Vagina (tissue), 2 donors: ENCODE results near the gene KRT28. TPM values are rescaled to one million over a fixed set of nuclear protein-coding genes. Genes with fewer than 3 reads are reported as not detected.

Source experiments
- DNase-seq, 2 donors: peaks; one replicate each; pipeline ENCODE4 v3.0.0-alpha.2; 2017; ENCODE audit errors: extremely low spot score in 2 of 2
- H3K27ac ChIP-seq: fragments of 200-600 bp; sonication (generic); one replicate; pipeline ENCODE4 v1.5.1; 2019
- H3K27me3 ChIP-seq: fragments of 200-600 bp; sonication (generic); one replicate; pipeline ENCODE4 v1.5.1; 2019
- H3K36me3 ChIP-seq, 2 donors: fragments of 200-600 bp; sonication (generic); one replicate each; pipeline ENCODE4 v1.5.1; 2017 to 2019
- H3K4me1 ChIP-seq: fragments of 200-600 bp; sonication (generic); one replicate; pipeline ENCODE4 v1.5.1; 2019
- H3K4me3 ChIP-seq, 2 donors: fragments of 200-600 bp; sonication (generic); 1 replicate in 1 of 2; 2 replicates in 1 of 2; pipeline ENCODE4 v1.5.1; 2016 to 2019
- H3K9me3 ChIP-seq: fragments of 200-600 bp; sonication (generic); one replicate; pipeline ENCODE4 v1.5.1; 2019
- POLR2A ChIP-seq, 2 donors: fragments of 450-650 bp; IDR thresholded peaks; one replicate each; pipeline ENCODE4 v1.6.1; 2017; ENCODE audit warnings: antibody characterized with exemption in 2 of 2, mild to moderate bottlenecking in 2 of 2, moderate library complexity in 2 of 2
- POLR2AphosphoS5 ChIP-seq, 2 donors: sonication (generic); formaldehyde crosslinking; IDR thresholded peaks; one replicate each; pipeline ENCODE4 v1.9.0; 2017; ENCODE audit warnings: antibody characterized with exemption in 2 of 2, mild to moderate bottlenecking in 2 of 2, low read depth in 1 of 2; ENCODE audit not compliant: insufficient read depth in 1 of 2
- intact Hi-C: fragments of 100-400 bp; cut with DNase I; formaldehyde crosslinking; loops from one replicate; pipeline ENCODE4 v1.15.1; 2023
- total RNA-seq: library from RNA; depleted of rRNA; stranded (reverse); fragments of >200 nt; gene quantifications from one replicate; pipeline ENCODE4 v1.2.3, GENCODE V29; 2016
- TF ChIP-seq, protein P1 (sequence below), 3 experiments: fragments of 450-650 bp in 2 of 3; fragments of 200-600 bp in 1 of 3; sonication (generic) in 1 of 3; IDR thresholded peaks; one replicate each; pipeline ENCODE4 v1.5.1; 2017 to 2019; ENCODE audit warnings: antibody characterized with exemption in 3 of 3, mild to moderate bottlenecking in 2 of 3, moderate library complexity in 2 of 3

KRT28 gene
- total RNA-seq, 1 donor from 2014 or later = not detected

GRCh38 chr17:40841246-40841645 lies 41.5 kb upstream of the KRT28 start:
- H3K27me3 ChIP-seq = no peaks in the 10 kb centered on the region
- H3K4me1 ChIP-seq = no peaks in the 10 kb centered on the region
- no peaks in the 10 kb centered on the region for H3K9me3 ChIP-seq
- no peak for DNase-seq
- no peak overlapping the region for H3K4me3 ChIP-seq
- TF ChIP-seq POLR2A (IDR thresholded peaks at IDR 0.05) = no peak
- TF ChIP-seq, protein P1, sequence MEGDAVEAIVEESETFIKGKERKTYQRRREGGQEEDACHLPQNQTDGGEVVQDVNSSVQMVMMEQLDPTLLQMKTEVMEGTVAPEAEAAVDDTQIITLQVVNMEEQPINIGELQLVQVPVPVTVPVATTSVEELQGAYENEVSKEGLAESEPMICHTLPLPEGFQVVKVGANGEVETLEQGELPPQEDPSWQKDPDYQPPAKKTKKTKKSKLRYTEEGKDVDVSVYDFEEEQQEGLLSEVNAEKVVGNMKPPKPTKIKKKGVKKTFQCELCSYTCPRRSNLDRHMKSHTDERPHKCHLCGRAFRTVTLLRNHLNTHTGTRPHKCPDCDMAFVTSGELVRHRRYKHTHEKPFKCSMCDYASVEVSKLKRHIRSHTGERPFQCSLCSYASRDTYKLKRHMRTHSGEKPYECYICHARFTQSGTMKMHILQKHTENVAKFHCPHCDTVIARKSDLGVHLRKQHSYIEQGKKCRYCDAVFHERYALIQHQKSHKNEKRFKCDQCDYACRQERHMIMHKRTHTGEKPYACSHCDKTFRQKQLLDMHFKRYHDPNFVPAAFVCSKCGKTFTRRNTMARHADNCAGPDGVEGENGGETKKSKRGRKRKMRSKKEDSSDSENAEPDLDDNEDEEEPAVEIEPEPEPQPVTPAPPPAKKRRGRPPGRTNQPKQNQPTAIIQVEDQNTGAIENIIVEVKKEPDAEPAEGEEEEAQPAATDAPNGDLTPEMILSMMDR (IDR thresholded peaks at IDR 0.05) = no peak
- TF ChIP-seq POLR2AphosphoS5 (IDR thresholded peaks at IDR 0.05; ENCODE audit: insufficient read depth in 1 of 2, low read depth in 1 of 2) = no peak
- intact Hi-C loops = no loop called here
- H3K27ac ChIP-seq = no peak overlapping the region
- H3K36me3 ChIP-seq = no peaks in the 10 kb centered on the region

DNA sequence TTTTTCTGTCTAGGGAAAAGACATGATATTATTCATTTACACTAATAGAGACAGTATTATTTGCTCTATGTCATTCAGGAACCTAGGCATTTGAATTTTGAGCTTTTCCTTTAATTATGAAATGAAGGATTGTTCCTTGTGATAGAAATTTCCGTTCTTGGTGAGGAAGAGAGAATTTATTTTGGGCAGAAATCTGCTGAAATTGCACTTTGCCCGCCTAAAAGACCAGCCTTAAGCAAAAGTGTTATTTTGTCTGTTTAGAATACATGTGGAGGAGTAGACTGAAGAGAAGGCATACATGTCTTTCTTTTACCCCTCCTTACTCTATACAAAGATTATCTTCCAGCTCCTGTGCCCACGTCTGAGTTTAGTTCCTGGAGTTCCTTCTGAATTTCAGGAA lies 39.4 kb upstream of the KRT28 start:
- no peaks in the 10 kb centered on the region for H3K36me3 ChIP-seq
- intact Hi-C loops = no loop called here
- no peaks in the 10 kb centered on the region for H3K9me3 ChIP-seq
- TF ChIP-seq POLR2AphosphoS5 (IDR thresholded peaks at IDR 0.05; ENCODE audit: insufficient read depth in 1 of 2, low read depth in 1 of 2) (no peak), POLR2A (IDR thresholded peaks at IDR 0.05) (no peak)
- TF ChIP-seq, protein P1 (IDR thresholded peaks at IDR 0.05) = no peak
- H3K4me3 ChIP-seq = no peak overlapping the region
- H3K4me1 ChIP-seq = no peaks in the 10 kb centered on the region
- no peak overlapping the region for H3K27ac ChIP-seq
- H3K27me3 ChIP-seq = no peaks in the 10 kb centered on the region
- no peak for DNase-seq

DNA sequence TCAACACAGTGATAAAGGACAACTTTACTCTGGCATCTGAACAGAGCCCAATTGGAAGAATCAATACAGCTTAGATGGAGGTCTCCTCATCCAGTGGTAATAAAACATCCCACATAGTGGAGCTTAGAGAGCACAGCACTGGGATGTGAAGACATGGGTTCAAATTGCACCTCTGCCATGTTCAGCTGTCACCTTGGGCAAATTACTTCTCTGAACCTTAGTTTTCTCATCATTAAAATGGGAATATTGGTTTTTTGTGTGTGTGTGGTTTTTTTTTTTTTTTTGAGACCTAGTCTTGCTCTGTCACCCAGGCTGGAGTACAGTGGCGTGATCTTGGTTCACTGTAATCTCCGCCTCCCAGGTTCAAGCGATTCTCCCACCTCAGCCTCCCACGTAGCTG lies 36.3 kb upstream of the KRT28 start:
- H3K4me3 ChIP-seq = no peak overlapping the region
- no peaks in the 10 kb centered on the region for H3K36me3 ChIP-seq
- no peaks in the 10 kb centered on the region for H3K27me3 ChIP-seq
- TF ChIP-seq POLR2A (IDR thresholded peaks at IDR 0.05) (no peak), POLR2AphosphoS5 (IDR thresholded peaks at IDR 0.05; ENCODE audit: insufficient read depth in 1 of 2, low read depth in 1 of 2) (no peak)
- TF ChIP-seq, protein P1 (IDR thresholded peaks at IDR 0.05) = no peak
- intact Hi-C loops = no loop called here
- DNase-seq = no peak
- no peak overlapping the region for H3K27ac ChIP-seq
- no peaks in the 10 kb centered on the region for H3K9me3 ChIP-seq
- no peaks in the 10 kb centered on the region for H3K4me1 ChIP-seq

- H3K27me3 ChIP-seq = no peaks in the 10 kb centered on the region
- no peaks in the 10 kb centered on the region for H3K36me3 ChIP-seq
- H3K27ac ChIP-seq = no peak overlapping the region
- H3K9me3 ChIP-seq = no peaks in the 10 kb centered on the region
- no peak for DNase-seq
- intact Hi-C loops = no loop called here
- TF ChIP-seq, protein P1 (IDR thresholded peaks at IDR 0.05) = no peak
- no peak for TF ChIP-seq POLR2A (IDR thresholded peaks at IDR 0.05)
- TF ChIP-seq POLR2AphosphoS5 (IDR thresholded peaks at IDR 0.05; ENCODE audit: insufficient read depth in 1 of 2, low read depth in 1 of 2) = no peak
- no peak overlapping the region for H3K4me3 ChIP-seq
- no peaks in the 10 kb centered on the region for H3K4me1 ChIP-seq
These were observed 34.1 kb upstream of the KRT28 start for GRCh38 chr17:40833882-40834281.

DNA sequence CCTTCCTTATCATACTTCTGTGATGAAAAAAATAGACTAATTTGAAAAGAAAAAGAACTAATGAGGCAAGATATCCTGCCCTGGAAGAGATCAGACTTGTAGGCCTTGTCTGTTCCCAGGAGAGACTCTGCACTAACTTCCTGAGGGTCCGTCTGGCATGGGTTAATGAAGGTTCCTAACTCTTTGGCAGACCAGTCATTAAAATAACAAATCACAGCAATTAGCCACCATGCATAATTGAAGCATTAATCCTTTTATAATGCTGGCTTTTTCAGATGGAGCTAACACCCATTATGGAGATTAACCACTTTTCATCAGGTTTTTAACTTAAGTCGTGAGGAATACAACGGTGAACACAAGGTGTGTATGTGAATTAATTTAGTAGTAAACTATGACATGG lies 33.1 kb upstream of the KRT28 start:
- Histone ChIP-seq H3K36me3 (no peaks in the 10 kb centered on the region), H3K9me3 (no peaks in the 10 kb centered on the region), H3K27ac (no peak overlapping the region), H3K4me1 (no peaks in the 10 kb centered on the region), H3K4me3 (no peak overlapping the region), H3K27me3 (no peaks in the 10 kb centered on the region)
- DNase-seq = no peak
- TF ChIP-seq, protein P1 (IDR thresholded peaks at IDR 0.05) = no peak
- TF ChIP-seq POLR2AphosphoS5 (IDR thresholded peaks at IDR 0.05; ENCODE audit: insufficient read depth in 1 of 2, low read depth in 1 of 2) (no peak), POLR2A (IDR thresholded peaks at IDR 0.05) (no peak)
- intact Hi-C loops = no loop called here
